Left renal pelvis (tissue), 4 donors: ENCODE results near the gene ZKSCAN4. TPM values are rescaled to one million over a fixed set of nuclear protein-coding genes. Genes with fewer than 3 reads are reported as not detected.

ENCODE experiments used
- DNase-seq, 4 donors: peaks; one replicate each; pipeline ENCODE4 v3.0.0-alpha.2; 2013; ENCODE audit warnings: low read depth in 4 of 4, low spot score in 3 of 4
- polyA plus RNA-seq, 4 donors: library from polyadenylated mRNA; unstranded; fragments of 120-200 nt; gene quantifications; one replicate each; pipeline ENCODE4 v1.2.1, GENCODE V29; 2013; ENCODE audit not compliant: insufficient read length in 4 of 4

The ZKSCAN4 gene
- polyA plus RNA-seq, 4 donors, result 10.6 to 12.2 (median 11.8) TPM

DNA sequence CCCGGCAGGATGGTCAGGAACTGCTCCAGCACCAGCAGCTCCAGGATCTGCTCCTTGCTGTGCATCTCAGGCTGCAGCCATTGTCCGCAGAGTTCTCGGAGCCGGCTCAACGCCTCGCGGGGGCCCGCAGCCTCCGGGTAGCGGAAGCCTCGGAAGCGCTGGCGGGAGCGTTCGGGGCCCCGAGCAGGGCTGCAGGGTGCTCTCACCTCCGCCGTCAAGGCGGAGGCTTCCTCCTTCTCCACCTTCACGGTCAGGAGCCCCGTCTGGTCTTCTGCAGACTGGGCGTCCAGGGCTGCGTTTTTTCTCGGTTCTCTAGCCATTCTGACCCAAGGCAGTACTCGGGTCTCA lies 434 bp downstream of the ZKSCAN4 start:
- no peak for DNase-seq

DNA sequence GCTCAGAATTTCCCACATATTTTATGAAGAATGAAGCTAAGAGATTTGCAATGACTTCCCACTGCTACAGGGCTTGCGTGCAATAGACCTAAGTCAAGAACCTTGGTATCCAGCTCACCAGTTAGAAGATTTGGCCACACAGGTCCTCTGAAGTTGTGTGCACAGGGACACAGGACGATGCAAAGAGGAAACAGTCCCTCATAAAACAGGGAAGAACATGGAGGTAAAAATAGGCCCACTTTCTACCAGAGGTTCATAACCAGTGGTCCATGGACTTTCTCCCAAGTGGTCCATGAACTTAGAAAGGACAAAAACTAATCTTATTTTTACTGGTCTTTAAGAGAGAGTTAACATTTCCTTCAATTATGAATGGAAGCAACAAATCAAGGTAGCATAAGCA lies 1.3 kb downstream of the ZKSCAN4 start:
- no peak for DNase-seq

DNA sequence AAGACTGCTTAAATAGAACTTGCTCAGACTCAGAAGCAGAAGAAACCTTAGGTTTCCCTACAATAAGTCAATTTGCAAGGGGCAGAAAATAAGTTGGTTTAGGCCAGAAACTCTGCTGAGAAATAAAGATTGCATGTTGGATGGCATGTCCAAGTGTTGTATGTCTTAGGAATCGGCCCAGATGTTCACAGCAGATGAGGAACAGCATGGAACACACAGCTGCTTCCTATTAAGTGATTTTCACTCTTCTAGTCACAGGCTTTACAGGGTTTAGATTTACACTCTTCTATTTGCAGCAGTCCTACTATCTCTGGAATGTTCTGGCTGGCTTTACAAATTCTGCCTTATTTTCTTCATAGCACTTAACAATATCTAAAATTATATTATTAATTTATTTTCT lies 3.2 kb downstream of the ZKSCAN4 start:
- DNase-seq, result no peak

GRCh38 chr6:28245206-28245941 lies 6.7 kb downstream of the ZKSCAN4 start:
- DNase-seq, result no peak

GRCh38 chr6:28243946-28244345 lies 8.1 kb downstream of the ZKSCAN4 start:
- DNase-seq, result no peak

DNA sequence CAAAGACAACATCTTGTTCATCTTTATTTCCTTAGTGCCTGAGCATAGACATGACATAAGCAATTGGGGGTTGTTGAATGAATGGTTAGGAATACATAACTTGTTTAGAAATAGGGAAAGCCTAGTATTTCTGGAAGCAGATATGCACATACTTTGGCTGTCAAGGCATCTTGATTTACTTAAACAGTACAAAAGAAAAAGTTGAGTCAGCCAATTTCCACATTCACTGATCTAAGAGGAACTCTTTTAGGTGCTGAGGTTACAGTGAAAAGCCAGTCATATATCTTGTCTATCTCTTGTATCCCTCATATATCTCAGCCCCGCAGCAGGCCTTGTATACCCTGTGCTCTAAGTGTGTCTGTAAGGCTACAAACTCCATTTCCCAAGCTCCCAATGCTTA lies 11.6 kb downstream of the ZKSCAN4 start:
- DNase-seq, result no peak

GRCh38 chr6:28239636-28240035 lies 12.4 kb downstream of the ZKSCAN4 start:
- DNase-seq, result no peak

DNA sequence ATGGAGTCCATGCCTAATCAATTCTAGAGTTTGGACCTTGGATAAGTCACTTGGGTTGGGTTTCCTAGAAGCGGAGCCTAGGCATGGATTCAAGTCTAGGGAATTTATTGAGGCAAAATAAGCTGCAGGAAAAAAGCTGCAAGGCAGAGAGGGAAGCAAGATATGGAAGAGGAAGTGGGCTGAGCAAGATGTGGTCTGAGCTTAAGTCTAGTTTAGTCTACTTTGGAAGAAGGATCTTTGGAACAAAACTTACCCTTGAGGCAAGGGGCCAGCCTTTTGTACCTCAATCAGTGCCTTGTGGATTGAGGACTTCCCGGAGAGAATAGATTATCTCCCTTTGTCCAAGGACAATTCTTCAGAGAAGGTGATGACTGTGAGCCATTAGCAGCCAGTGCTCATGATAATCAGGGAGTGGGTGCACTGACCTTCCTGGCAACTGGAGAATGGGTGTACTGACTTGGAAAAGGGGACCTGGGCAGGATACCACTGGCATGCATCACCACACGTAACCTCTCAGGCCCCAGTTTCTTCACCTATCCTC lies 16.1 kb downstream of the ZKSCAN4 start:
- DNase-seq, result no peak

DNA sequence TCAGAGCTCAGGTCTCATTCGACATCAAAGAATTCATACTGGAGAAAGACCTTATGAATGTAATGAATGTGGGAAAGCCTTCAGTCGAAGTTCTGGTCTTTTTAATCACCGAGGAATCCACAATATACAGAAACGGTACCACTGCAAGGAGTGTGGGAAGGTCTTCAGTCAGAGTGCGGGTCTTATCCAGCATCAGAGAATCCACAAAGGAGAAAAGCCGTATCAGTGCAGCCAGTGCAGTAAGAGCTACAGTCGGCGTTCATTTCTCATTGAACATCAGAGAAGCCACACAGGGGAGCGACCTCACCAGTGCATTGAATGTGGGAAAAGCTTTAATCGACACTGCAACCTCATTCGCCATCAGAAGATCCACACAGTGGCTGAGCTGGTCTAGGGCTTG lies 19.3 kb downstream of the ZKSCAN4 start:
- no peak for DNase-seq

DNA sequence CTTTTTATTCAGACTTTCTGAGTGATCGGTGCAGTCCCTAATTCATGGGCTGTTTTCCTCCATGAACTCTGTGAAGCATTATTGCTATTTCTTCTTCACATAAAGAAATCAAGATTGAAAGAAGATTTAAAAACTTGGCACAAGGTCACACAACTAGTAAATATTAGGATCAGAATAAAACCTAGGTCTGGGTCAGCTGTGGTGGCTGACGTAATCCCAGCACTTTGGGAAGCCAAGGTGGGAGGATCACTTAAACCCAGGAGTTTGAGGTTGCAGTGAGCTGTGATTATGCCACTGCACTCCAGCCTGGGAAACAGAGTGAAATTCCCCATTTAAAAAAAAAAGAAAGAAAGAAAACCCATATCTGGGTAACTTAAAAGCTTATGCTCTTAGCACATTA lies 25.6 kb downstream of the ZKSCAN4 start:
- no peak for DNase-seq

GRCh38 chr6:28225056-28225834 lies 26.8 kb downstream of the ZKSCAN4 start, which contains the start of gene ZSCAN9:
ZSCAN9 (plus strand) TSS chr6:28225275; CDS start chr6:28227085, 1,810 bp downstream.
- DNase-seq, result peak in 2 of 4 donors; percentile 65 to 67

GRCh38 chr6:28224131-28225055 lies 27.7 kb downstream of the ZKSCAN4 start:
- DNase-seq, result no peak

DNA sequence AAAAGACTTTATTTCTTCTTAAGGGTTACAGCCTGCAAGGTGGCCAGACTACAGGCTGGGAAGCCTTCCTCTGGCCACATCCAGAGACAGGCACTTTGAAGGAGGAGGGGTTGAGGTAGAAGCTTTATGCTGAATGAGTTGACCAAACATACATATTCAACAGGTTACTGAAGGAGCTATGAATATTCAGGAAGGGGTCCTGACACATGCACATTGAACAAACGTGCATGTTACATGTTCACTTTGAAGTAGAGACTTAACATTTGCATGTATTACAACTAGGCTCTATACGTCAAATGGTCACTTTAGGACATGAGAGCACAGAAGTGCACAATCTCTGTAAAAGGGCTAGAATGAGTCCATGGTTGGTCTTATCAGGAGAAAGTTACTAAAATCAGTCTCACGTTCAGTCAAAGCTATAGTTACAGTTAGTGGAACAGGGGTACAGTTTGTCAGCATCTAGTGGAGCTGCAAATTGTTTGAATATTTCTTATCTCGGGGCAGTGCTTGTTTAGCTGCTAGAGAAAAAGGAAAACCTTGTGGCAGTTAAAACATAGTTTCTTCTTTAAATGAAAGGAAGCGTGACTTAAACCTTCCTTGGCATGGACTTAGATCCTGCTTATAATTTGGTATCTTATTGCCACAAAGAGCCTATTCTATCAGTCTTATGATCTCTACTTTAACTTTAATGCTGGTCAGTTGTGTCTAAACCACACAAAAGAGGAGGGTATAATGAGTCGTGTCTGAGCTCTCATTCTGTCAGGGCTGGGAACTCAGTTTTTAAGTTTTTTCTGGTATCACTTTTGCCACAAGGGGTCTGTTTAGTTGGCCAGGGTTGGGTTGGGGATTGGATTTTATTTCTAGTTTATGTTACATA lies 31.6 kb downstream of the ZKSCAN4 start:
- no peak for DNase-seq

GRCh38 chr6:28218312-28219248 lies 33.5 kb downstream of the ZKSCAN4 start:
- DNase-seq, result peak in 1 of 4 donors; percentile 36

DNA sequence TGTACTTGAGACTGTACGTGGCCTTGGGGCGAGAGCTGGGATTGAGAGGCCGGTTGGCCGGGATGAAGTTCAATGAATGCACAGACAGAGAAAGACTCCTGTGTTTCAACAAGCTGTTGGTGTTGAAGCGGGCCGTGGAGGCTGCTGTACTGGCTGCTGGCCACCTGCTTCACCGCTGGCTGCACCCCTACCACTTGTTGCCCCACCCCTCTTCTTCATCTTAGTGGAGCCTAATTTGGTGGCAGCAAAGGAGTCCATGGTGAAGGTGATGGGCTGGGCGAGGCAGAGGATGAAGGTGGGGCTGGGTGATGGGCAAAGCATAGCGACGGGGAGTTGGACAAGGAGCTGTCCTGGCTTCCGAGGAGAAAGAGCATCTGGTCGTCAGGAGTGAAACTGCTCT lies 34.2 kb downstream of the ZKSCAN4 start:
- no peak for DNase-seq

DNA sequence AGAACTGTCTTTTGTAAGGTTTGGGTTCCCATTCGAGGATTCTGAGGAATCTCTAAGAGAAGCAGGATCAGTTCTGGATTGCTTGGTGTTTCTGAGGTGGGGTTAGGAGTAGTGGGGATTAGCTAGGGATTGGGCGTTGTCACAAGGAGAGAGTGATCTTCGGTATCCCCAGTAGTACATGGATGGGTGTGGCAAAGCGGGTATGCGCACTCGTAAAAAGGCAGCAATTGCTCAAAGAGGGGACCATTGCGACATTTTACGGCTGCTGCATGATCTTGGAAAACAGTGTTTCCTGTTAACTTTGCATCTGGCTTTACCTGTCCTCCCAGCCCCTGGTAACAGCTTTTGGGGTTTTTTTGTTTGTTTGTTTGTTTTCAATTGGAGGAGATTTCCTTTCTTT lies 36.6 kb downstream of the ZKSCAN4 start:
- no peak for DNase-seq

- DNase-seq, result no peak
Measured at GRCh38 chr6:28213213-28213523, 38.9 kb downstream of the ZKSCAN4 start.

DNA sequence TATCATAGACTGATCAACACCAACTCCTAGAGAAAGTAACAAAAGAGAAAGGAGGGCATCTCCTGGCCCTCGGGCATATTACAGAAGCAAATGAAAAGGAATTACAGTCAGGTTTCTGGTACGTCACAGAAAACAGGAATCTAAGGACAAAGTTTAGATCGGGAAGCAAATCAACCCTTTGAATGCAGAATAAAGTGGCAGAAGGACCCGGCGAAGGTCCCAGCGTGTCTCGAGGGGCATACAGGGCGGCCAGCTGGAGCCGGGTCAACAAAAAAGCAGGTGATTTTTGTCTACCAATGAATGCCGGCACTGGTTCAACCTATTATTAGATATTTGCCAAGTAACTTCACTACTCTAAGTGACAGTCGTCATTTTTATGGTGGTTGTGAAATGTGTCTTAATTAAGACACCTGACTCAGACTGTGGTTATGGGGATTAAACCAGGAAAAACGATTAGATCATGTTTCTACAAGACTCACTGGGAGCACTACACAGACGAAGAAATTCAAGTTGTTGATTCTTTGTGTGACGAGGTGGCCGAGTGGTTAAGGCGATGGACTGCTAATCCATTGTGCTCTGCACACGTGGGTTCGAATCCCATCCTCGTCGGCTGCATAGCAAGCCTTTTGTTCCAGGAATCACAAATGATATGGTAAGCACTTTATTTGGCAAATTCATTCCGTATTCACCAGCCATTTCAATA lies 39.4 kb downstream of the ZKSCAN4 start:
- no peak for DNase-seq
